Stimulated activated naive CD8-positive, alpha-beta T cell treated with anti-CD3 and anti-CD28 coated beads, Interleukin-15, Interleukin-2, amounts not matched to agents 100 U/mL and 50 U/mL, for 24 hours (primary cell): ENCODE measurements around the gene FAM78A.

Source experiments
- ATAC-seq: fragments of 150-1000 bp; cut with Tn5 transposase; one replicate; pipeline ENCODE4 v1.10.0; 2021
- DNase-seq: peaks from one replicate; pipeline ENCODE4 v3.0.0; 2021

FAM78A gene

GRCh38 chr9:131302244-131303075, 26.1 kb upstream of the FAM78A start:
- DNase-seq, result no peak
- no peak for ATAC-seq

DNA sequence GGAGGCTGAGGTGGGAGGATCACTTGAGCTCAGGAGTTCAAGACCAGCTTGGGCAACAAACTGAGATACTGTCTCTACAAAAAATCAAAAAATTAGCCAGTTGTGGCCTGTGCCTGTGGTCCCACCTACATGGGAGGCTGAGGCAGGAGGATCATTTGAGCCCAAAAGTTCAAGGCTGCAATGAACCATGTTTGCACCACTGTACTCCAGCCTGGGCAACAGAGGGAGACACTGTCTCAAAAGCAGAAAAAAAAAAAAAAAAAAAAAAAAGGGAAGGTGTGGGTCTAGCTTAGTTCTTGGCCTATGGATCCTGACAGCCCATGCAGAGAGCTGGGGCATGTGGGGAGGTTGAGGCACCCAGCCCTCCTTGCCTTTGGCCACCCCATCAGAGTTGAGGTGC, 24.1 kb upstream of the FAM78A start:
- DNase-seq (no peak), ATAC-seq (no peak)

GRCh38 chr9:131299961-131300347, 23.6 kb upstream of the FAM78A start:
- ATAC-seq (no peak), DNase-seq (no peak)

- DNase-seq, result no peak
- no peak for ATAC-seq
Measured at GRCh38 chr9:131299346-131299960, 23.1 kb upstream of the FAM78A start.

DNA sequence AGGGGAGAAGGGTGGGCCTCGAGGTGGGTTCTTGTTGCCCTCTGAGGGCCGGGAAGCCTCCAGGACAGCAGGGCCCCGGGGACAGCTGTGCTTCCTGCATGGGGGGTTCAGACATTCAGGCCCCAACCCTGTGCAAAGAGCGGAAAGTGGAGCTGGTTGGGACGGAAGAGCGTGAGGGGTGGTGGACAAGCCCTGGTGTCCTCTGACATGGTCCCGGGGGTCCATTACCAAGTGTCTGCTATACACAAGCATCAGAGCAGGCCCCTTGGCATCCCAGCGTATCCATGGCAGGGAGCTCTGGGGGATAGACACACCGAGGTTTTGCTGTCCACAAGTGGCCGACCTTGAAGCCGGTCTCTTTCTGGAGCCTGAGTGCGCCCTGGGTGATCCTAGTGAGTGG, 22.5 kb upstream of the FAM78A start:
- ATAC-seq, result no peak
- no peak for DNase-seq

- DNase-seq, result no peak
- no peak for ATAC-seq
Measured at GRCh38 chr9:131298341-131298740, 22.0 kb upstream of the FAM78A start.

DNA sequence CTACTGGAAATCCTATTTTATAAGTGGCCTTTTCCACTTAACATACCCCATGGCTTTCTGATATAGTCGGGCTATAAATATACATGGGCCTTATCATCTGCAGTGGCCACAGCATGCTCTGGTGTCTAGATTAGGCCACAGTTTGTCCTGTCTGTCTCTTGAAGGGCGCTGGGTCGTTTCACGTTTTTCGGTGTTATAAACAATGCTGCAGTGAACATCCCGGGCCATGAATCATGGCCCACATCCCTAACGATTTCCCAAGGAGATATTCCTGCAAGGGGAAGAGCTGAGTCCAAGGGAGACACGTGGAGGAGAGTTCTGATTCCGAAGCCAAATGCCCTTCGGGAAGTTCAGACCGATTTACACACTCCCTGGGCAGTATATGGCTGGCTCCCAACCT, 21.6 kb upstream of the FAM78A start:
- ATAC-seq (no peak), DNase-seq (no peak)

- DNase-seq, result no peak
Measured at GRCh38 chr9:131296906-131297500, 20.7 kb upstream of the FAM78A start.

GRCh38 chr9:131296460-131296859, 20.1 kb upstream of the FAM78A start:
- DNase-seq, result no peak
- no peak for ATAC-seq

More at GRCh38 chr9:131296906-131297500, 20.7 kb upstream of the FAM78A start:
- no peak for ATAC-seq

- no peak for ATAC-seq
Measured at GRCh38 chr9:131292937-131293336, 16.6 kb upstream of the FAM78A start.

DNA sequence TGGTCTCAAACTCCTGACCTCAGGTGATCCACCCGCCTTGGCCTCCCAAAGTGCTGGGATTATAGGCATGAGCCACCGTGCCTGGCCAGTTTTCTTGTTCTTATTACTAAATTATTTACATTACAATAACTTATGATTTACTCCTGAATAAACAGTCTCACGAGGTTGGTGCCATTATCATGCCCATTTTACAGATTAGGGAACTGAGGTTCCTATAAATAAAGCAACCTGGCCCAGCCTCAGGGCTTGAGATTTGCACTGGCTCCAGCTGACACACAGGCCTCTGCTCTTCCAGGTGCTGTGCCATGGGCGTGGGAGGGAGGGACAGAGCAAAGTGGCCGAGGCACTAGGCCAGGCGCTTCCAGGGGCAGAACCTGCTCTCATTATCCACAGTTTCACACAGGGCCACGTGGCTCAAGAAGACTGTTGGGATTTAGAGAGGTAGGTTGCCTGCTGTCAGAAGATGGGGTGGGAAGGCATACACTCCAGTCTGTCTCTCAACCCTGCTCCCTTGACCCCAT, 15.5 kb upstream of the FAM78A start:
- no peak for ATAC-seq

More at GRCh38 chr9:131292937-131293336, 16.6 kb upstream of the FAM78A start:
- DNase-seq, result no peak

DNA sequence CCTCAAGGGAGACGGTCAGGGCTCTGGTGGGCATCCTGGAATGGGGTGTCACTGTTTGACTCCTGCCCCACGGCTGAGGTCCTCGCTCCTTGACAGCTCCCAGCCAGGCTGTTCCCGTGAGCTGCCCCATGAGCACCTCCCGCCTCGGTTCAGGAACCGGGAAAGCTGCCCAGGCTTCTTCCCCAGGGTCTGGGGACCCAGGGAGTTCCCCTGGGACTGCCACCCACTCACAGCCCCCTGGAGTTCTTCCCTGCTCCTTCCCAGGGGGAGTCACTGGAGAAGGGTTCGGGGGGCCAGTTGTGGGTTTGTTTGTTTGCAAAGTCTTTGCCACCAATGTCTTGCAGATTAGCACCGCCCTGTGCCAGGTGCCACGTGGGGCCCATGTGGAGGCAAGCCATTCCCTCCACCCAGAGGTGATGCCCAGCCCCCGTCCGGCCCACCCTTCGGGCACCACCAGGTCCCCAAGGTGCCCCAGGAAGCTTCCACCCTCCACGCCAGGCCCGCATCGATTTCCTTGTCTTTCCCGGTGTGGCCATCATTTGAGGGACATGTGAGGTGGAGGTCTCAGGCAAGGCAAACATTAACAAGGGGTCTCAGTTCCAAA, 14.6 kb upstream of the FAM78A start:
- ATAC-seq, result no peak
- no peak for DNase-seq

More for the DNA sequence above, 15.5 kb upstream of the FAM78A start:
- no peak for DNase-seq

DNA sequence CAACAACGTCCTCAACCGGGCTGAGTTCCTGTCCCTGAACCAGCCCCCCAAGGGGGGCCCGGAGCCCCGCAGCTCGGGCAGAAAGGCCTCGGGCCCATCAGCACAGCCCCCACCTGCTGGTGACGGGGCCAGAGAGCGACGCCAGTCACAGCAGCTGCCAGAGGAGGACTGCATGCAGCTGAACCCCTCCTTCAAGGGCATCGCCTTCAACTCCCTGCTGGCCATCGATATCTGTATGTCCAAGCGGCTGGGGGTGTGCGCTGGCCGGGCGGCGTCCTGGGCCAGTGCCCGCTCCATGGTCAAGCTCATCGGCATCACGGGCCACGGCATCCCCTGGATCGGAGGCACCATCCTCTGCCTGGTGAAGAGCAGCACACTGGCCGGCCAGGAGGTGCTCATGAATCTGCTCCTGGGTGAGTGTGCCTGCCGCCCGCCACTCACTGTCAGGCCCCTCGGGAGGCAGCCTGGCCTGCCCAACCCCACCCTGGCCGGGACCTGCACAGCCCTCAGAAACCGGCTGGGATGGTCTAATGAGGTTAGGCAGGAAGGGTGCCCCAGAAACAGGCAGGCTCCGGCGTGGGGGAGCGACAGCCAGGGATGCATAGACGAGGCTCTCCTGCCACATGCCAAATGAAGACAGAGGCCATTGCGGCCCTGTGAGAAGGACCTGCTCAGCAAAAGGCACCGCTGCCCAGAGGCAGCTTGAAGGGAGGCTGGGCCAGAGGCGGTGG, 13.9 kb upstream of the FAM78A start:
- ATAC-seq (no peak), DNase-seq (no peak)

GRCh38 chr9:131289301-131290035, 13.2 kb upstream of the FAM78A start, which contains the start of gene PLPP7:
TSS of gene PLPP7 (plus strand) at chr9:131289723. CDS start at chr9:131289998, 275 bp downstream.
- ATAC-seq (no peak), DNase-seq (no peak)

DNA sequence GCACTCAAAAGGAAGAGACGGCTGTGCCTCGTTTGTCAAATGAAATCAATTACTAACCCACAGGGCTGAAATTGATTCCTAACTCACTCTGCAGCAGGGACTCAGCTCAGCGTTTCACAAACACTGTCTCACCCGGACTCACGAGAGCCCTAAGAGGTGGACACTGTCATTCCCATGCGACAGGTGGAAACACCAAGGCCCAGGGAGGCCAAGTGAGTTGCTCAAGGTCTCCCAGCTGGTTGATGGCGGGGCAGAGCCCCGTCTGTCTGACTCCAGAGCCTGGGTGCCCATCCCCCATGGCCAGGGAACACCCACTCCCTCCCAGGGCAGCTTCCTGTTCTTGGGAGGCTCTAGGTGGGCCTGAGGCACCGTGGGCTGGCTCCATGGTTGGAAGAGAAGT, 11.9 kb upstream of the FAM78A start:
- ATAC-seq (no peak), DNase-seq (no peak)

DNA sequence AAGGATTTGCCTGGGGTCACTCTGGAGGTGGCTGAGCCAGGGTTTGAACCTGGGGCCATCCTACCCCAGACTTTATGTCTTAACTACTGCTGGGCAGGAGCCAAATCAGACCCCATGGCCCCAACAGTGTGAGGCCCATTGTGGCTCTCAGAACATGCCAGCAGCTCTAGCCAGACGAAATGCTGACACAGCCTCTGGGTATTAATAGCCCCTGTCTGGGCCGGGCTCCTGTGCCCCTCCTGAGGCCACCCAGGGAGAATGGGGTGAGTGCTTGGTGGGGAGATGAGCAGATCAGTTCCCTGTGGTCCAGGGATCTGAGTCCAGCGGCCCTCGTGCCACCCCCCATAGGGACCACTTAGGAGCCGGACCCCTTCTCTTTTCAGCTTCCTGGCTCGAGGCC, 11.0 kb upstream of the FAM78A start:
- no peak for ATAC-seq
- DNase-seq, result no peak

DNA sequence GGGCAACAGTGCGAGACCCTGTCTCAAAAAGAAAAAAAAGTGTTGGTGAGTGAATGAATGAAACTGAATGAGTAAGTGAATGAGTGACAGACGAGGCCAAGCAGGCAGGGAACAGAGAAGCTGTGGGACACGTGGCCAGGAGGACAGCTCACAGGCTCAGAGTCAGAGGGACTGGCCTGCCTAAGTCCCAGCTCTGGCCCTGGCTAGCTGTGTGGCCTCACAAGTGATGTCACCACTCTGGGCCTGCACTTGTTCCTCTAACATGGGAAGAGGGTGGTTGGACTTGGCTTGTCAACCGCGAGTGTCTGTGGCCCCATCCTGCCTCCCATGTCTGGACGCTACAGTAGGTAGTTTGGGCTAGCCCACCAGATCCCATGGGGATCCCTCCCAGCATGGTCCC, 8.5 kb upstream of the FAM78A start:
- no peak for DNase-seq
- ATAC-seq, result no peak

DNA sequence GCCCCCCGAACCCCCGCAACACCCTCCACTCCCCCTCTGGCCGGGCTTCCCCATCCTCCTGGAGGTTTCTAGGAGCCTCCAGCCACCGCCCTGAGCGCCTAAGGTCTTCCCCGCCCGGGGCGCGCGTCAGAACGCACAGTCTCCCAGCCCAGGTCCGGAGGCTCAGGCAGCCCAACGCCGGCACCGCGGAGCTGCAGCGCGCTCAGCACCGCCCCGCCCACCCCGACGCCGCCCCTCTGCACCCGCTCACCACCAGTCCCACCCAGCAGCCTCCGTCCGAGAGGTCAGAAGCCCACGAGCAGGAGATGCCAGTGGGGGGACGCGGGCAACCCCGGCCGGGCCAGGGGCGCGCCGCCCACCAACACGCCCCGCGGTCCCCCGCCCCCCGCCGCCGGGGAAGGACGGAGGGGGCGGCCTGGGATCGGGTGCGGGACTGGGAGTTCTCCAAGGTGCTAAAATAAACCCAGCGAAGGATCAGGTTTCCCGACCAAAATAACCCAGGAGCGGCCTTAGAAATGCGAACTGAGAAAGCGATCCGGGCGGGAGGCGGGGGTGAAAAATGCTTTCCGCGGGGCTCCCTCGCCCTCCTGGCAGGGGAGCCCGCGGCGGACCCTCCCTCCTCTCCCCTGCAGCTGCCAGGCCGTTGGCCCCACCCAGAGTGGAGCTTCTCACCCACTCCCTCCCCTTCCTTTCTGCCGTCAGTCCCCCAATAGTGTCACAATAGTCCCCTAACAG, 6.5 kb upstream of the FAM78A start:
- DNase-seq (no peak), ATAC-seq (no peak)

DNA sequence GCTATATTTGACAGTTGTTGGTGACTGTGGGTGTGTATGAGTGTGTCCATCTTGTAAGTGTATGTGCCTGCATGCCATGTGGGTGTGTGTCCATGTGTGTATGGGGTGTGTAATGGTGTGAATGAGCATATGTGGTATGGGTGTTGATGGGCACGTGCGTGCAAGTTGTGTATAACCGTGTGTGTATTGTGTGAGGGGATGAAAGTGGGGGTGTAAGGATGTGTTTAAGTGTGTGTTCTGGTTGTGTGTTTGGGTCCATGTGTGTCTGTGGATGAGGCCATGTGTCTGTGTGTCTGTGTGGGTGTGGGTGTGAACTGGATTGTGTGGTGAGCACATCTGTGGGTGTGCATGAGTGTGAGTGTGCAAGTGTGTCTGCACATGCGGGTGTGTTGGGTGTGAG, 5.9 kb upstream of the FAM78A start:
- DNase-seq (no peak), ATAC-seq (no peak)
